Chondrocyte (in vitro differentiated cells): ENCODE measurements around the gene PPDPF. TPM values are rescaled to one million over a fixed set of nuclear protein-coding genes. Genes with fewer than 3 reads are reported as not detected.

Experiments
- DNase-seq: peaks from one replicate; pipeline ENCODE4 v3.0.0; 2021; ENCODE audit warnings: mixed read lengths, low spot score
- H3K27ac Mint-ChIP-seq: one replicate; pipeline ENCODE4 v1.8.0; 2021; ENCODE audit warnings: mild to moderate bottlenecking, moderate library complexity, mixed read lengths; ENCODE audit not compliant: unreplicated experiment
- H3K27me3 Mint-ChIP-seq: 2 replicates; pipeline ENCODE4 v1.8.0; 2021; ENCODE audit warnings: low read depth, mixed read lengths
- H3K36me3 Mint-ChIP-seq: 2 replicates; pipeline ENCODE4 v1.8.0; 2021; ENCODE audit warnings: low read depth, mixed read lengths
- H3K4me1 Mint-ChIP-seq: 2 replicates; pipeline ENCODE4 v1.8.0; 2021; ENCODE audit warnings: low read depth, mild to moderate bottlenecking, mixed read lengths
- H3K4me3 Mint-ChIP-seq: one replicate; pipeline ENCODE4 v1.8.0; 2021; ENCODE audit warnings: mild to moderate bottlenecking, moderate library complexity, mixed read lengths; ENCODE audit not compliant: unreplicated experiment
- H3K9me3 Mint-ChIP-seq: 2 replicates; pipeline ENCODE4 v1.8.0; 2021; ENCODE audit warnings: low read depth, mixed read lengths
- total RNA-seq: library from RNA; stranded (reverse); gene quantifications from 3 replicates; pipeline ENCODE4 v1.2.1, GENCODE V29; 2021
- TF ChIP-seq, protein P1 (sequence below): fragments of 200-600 bp; sonication (generic); IDR thresholded peaks from 2 replicates; pipeline ENCODE4 v1.5.0; 2021; ENCODE audit warnings: antibody characterized with exemption, mild to moderate bottlenecking, moderate library complexity

Gene PPDPF
- total RNA-seq, 1 donor from 2014 or later, result 261 TPM

DNA sequence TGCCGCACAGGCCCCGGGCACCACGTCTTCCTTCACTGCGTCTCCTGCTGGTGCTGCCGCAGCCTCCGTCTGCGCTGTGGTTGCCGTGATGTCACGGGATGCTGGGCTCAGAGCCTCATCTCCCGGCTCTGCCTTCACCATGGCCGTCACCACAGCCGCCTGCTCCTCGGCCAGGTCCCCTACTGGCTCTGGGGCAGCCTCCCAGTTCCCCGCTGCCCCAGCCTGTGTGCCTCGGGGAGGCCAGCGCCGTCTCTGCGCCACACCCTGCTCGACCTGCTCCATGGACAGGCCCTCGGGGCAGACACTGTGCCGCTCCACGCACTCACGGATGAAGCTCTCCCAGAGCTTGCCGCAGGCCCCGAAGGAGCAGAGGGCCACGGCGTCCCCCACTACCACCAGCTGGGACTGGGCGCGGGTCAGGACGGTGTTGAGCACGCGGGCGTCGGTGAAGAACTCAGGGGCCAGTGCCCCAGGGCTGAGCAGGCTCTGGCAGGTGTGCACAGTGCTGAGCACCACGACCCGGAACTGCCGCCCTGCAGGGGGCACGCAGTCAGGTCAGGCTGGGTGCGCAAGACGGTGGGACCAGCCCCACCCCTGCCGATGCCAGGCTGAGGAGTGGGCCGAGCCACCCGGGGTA, 45.3 kb downstream of the PPDPF start:
- H3K36me3 Mint-ChIP-seq, result no peaks in the 10 kb centered on the region
- H3K27me3 Mint-ChIP-seq, result no peaks in the 10 kb centered on the region
- no peak overlapping the region for H3K4me3 Mint-ChIP-seq
- DNase-seq, result no peak
- no peak overlapping the region for H3K27ac Mint-ChIP-seq
- H3K4me1 Mint-ChIP-seq, result no peaks in the 10 kb centered on the region
- H3K9me3 Mint-ChIP-seq, result no peaks in the 10 kb centered on the region
- TF ChIP-seq, protein P1, sequence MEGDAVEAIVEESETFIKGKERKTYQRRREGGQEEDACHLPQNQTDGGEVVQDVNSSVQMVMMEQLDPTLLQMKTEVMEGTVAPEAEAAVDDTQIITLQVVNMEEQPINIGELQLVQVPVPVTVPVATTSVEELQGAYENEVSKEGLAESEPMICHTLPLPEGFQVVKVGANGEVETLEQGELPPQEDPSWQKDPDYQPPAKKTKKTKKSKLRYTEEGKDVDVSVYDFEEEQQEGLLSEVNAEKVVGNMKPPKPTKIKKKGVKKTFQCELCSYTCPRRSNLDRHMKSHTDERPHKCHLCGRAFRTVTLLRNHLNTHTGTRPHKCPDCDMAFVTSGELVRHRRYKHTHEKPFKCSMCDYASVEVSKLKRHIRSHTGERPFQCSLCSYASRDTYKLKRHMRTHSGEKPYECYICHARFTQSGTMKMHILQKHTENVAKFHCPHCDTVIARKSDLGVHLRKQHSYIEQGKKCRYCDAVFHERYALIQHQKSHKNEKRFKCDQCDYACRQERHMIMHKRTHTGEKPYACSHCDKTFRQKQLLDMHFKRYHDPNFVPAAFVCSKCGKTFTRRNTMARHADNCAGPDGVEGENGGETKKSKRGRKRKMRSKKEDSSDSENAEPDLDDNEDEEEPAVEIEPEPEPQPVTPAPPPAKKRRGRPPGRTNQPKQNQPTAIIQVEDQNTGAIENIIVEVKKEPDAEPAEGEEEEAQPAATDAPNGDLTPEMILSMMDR, result no peak

DNA sequence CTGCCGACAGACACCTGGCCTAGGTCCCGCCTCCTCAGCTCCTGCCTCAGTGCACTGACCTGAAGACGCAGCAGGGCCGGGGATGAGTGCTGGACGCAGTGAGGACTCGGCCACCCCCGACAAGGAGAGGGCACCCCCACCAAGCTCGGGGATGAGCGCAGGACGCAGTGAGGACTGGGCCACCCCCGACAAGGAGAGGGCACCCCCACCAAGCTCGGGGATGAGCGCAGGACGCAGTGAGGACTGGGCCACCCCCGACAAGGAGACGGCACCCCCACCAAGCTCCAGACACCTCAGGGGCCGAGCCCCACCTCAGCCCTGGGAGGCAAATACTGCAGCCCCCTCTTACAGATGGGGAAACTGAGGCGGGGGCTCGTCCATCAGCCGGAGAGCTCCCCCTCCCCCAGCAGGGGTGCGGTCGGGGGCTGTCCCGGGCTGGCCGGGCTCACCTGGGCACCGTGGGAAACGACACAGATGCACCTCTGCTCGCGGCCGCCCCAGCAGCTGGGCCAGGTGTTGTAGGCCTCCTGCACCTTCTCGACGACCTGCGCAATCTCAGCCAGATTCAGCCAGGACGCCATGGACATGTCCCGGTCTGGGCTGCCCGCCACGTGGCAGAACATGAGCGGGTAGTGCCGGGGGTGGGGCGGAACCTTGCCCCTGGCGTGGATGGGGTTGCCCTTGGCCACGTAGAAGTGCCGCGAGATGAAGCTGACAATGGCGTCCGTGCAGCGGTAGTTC, 46.0 kb downstream of the PPDPF start:
- Mint-ChIP-seq H3K4me3 (no peak overlapping the region), H3K27ac (no peak overlapping the region), H3K27me3 (no peaks in the 10 kb centered on the region), H3K4me1 (no peaks in the 10 kb centered on the region), H3K36me3 (no peaks in the 10 kb centered on the region), H3K9me3 (no peaks in the 10 kb centered on the region)
- TF ChIP-seq, protein P1, result no peak
- no peak for DNase-seq

- no peaks in the 10 kb centered on the region for H3K27me3 Mint-ChIP-seq
- no peaks in the 10 kb centered on the region for H3K9me3 Mint-ChIP-seq
- H3K4me3 Mint-ChIP-seq, result no peak overlapping the region
- no peak overlapping the region for H3K27ac Mint-ChIP-seq
- DNase-seq, result no peak
- no peaks in the 10 kb centered on the region for H3K4me1 Mint-ChIP-seq
- TF ChIP-seq, protein P1, result no peak
- no peaks in the 10 kb centered on the region for H3K36me3 Mint-ChIP-seq
Measured at GRCh38 chr20:63567136-63567385, 46.5 kb downstream of the PPDPF start.

DNA sequence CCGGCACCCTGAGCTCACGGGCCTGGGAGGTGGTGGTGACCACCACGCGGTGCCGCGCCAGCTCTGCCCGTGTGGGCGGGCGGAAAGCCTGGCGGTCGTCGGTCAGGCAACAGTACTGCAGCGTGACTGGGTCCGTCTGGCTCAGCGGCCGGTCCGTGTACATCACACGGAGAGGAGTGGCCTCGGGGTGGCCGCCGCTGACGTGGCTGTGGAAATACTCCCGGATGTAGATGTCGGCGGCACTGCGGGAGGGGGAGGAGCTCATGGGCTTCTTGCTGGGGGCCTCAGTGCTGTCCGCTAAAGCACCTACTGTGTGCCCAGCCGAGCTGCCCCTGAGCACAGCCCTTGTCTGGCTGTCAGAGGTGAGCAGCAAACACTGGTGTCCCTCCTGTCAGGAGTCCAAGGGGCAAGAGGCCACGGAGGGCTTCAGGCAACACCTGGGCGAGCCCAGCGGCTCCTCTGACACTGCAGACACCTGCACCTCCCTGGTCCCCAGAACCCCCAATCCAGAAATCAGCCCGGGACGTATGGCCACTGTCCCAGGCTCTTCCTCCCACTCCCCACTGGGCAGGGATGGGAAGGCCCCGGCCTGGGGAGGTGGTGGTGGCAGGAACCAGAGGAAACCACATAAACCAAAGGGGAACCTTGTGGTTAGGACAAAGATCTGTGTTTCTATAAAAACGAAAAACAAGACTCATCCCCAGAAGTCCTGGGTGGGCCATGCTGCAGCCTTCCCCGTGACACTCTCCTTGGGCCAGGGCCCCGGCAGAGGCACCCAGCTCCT, 47.0 kb downstream of the PPDPF start:
- DNase-seq, result no peak
- Mint-ChIP-seq H3K9me3 (no peaks in the 10 kb centered on the region), H3K27me3 (no peaks in the 10 kb centered on the region), H3K36me3 (no peaks in the 10 kb centered on the region), H3K4me3 (no peak overlapping the region), H3K4me1 (no peaks in the 10 kb centered on the region), H3K27ac (no peak overlapping the region)
- TF ChIP-seq, protein P1, result no peak

DNA sequence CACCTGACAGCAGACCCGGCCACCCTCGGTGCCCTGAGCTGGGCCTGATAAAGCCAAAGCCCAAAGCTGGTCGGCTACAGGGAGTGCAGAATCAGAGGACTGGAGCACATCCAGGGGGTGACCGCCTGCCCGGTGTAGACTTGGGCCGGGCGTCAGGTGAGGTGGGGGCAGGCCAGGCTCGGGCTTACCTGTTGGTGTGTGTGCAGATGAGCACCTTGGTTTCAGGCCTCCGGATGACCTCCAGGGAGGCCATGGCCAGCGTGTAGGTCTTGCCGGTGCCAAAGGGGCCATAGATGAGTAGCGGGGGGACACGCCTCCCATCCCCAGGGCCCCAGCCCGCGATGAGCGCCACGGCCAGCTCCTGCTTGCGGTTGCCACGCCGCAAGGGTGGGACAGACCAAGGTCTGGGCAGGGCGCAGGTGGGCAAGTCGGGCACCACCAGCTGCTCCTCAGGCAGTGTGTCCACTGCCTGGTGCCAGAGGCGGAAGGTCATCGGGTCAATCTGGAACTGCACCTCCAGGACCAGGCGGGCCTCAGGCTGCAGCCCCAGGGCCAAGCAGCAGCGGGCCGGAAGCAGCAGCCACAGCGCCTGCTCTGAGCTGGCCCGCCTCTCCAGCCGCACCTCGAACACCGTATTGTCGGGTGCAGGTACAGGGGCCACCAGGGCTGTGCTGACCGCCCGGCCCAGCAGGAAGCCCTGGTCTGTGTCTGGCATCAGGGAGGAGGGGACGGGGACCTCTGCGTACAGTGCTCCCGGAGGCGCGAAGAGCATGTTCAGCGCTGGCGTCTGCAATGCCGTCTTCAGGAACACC, 47.8 kb downstream of the PPDPF start:
- TF ChIP-seq, protein P1, result no peak
- no peaks in the 10 kb centered on the region for H3K36me3 Mint-ChIP-seq
- H3K4me1 Mint-ChIP-seq, result no peaks in the 10 kb centered on the region
- no peaks in the 10 kb centered on the region for H3K27me3 Mint-ChIP-seq
- no peak overlapping the region for H3K4me3 Mint-ChIP-seq
- H3K9me3 Mint-ChIP-seq, result no peaks in the 10 kb centered on the region
- DNase-seq, result no peak
- H3K27ac Mint-ChIP-seq, result no peak overlapping the region
